ENCODE results near the gene CCDC82.

Gene CCDC82

DNA sequence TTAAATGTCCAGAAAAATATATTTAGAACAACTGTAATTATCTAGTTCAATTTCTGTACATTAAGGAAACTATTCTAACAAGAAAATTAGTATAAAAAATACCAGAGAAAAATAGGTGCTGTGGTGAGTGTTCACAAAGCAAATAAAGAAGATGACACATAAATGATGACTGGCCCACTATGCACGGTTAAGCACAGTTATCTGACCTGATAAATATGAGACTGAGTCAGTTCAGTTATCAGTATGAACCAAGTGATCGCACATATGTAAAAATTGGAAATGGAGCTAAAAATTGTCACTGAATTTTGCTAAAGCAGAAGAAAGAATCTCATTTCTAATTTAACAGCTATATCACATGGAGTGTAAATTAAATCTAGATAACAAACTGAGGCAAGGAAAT lies 27.9 kb downstream of the CCDC82 start:
- DNase-seq (ENCODE audit: low spot score), result no peak

DNA sequence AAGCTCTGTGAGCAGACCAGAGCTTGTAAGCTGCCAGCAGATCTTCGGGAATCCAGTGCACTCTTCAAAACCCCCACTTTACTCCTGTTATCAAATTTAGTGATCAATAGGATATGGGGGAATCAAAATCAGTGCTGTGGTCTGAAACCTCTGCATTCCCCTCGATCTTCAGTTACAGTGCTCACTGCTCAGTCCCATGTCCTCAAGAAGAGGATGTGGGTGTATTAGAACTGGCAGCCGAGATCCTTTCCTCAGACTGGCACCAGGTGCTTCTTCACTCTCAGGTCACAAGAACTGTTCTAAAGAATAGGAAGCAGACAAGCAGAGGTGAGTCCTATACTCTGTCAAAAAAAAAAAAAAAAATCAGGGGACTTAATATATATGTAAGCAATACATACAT lies 31.4 kb downstream of the CCDC82 start:
- no peak for DNase-seq (ENCODE audit: low spot score)

DNA sequence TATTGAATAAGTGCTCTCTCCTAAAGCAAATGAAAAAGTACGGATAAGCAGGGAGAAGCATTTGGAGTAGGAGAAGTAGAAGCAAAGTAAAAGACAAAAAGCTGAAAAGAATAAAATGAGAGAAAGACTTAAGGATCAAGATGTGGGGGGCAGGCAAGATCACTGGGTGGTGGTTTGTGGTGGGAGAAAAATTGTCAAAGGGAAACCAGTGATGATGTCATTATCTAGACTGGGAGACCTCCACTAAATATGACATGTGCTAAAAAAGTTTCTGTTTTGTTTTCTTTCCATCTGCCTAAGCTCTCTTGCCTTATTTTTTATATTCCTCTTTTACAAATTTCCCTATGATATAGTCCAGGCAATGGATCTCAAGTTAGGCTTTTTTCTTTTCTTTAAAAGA lies 31.9 kb downstream of the CCDC82 start:
- DNase-seq (ENCODE audit: low spot score), result no peak

DNA sequence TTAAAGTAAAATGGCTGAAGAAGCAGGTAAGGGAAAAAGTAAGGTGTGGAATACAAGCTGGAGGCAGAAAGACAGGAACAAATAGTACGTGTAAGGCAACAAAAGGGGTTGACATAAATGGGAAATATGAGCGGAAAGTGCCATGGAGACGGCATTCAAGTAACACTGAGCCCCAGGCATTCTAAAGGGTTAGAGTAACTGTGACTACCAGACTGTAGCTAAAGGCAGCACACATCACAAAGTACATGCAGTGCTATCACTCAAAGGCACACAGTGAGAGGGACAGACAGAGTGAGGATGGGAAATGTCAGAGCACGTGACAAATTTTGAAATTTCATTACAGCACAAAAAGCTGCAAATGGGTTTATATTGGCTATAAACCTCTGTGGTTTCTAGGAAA lies 32.9 kb downstream of the CCDC82 start:
- DNase-seq (ENCODE audit: low spot score), result no peak

DNA sequence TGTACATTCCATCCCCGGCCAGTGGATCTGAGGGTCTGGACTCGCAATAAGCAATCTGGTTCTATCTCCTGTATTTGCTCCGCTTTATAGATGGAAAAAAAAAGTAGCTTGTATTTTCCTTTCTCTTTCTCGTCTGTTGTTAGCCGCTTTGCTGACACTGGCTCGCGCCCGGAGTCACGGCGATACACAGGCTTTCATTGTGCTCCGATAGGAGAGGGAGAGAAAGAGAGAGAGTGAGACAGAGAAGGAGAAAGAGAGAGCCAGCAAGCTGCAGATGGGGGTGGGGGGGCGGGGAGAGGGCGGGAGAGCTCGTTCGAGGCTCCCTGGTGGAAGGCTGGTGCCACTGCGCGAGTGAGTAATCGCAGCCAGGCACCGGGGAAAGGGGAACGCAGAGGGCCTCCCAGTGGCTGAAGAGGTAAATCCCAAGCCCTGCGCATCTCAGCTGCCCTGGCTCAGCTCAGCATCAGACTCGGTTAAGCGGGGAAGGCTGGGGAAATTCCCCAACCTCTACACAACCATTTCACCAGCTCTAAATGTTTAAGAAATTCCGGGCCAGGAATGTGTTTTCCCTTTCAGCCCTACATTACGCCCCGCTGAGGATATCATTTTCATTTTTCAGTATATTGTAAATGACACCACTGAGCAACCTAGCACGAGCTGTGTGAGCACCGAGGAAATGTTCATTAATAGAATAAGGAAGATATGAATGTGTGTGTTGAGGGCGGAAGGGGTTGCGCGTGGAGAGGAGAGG lies 46.6 kb downstream of the CCDC82 start, which contains the start of gene MAML2:
Gene MAML2 (minus strand): TSS at position 235 of the 751 bp plus-strand sequence. CDS start 1,300 bp downstream, outside the sequence.
- peak; percentile 97 for DNase-seq (ENCODE audit: low spot score)

DNA sequence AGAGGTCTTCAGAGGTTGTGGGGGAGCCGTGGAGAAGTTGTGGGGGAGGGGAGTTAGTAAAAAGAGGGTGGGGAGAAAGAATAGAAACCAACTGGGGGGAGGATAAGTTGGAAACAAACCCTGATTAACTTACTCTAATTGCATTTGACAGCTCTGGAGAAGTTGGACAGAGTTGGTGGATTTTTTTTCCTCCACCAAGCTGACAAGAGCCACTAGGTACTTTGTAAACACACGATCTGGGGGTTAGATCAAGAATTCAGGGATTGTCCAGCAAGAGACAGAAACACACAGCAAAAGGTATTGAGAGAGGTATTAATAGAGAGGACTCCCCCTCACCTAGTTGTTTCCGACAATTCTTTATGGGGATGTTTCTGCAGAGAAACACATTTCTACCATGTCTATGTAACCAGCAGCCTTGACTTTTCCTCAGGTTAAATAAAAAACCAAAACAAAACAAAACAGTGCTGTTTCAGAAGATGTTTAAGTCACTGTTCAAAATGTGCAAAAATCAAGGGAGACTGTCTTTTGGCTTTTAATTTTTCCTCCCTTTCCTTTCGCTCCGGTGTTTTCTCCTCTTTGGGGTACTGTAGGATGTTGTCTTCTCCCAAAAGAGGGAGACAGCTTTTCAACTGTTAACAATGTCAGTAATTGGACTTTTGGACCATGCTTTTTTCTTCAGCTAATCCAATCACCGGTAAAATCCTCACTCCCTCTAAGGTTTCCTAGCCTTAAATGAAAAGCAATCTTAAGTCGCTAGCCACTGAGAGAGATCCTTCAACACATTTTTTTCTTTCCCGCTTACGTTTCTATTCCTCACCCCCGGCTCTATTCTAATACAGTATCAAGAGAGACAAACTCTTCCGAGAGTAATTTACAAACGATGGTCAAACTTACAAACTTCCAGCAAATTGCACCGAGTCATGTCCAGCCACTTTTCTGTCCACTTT lies 47.4 kb downstream of the CCDC82 start:
- DNase-seq (ENCODE audit: low spot score), result peak; percentile 14

DNA sequence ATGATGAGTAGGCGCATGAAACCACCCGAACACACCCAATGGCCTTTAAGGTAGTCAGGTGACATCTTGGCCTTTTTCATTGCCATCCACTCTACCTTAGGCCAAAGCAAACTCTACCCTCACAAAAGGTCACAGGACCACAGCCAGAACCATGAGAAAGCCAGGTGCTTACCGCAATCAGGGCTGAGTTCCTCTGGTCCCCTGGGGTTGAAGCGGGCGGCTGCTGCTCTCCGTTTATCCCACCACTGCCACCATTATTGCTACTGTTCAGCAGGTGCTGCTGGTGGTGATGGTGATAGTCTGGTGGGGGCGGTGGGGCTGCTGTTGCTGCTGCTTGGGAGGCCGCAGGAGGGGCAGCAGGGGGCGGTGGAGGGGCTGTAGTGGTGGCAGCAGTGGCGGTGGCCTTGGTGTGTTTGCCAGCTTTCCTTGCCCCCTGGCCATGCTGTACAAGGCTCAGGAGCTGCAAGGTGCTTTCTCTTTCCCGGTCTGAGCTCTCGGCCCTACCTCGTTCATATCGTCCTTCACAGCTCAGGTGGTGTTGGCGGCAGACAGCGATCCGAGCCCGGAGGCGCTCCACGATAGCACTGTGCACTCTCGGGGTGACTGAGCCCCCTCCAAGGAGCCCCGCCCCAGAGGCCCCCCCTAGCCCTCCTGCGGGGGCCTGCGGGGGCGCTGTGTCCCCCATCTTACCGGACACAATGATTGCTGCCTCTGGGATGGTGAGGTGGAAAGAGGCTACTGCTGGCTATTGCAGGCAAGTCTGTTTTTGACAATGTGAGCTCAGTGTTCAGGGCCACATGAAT lies 48.3 kb downstream of the CCDC82 start:
- peak; percentile 80 for DNase-seq (ENCODE audit: low spot score)

DNA sequence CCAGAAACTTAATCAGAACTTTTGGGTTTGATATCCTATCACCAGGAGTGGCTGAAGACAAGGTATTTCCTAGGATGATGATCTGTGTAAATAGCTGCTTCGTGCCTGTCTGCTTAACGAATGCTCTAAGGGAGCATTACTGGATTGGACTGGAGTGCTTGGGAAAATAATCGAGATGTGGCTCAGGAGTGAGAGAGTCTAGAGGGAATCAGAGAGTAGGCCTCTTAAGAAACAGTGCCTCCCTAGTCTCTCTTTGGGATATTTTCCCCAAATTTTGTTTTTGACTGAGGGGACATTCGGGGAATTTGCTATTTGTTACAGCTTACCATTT lies 49.2 kb downstream of the CCDC82 start:
- peak; percentile 22 for DNase-seq (ENCODE audit: low spot score)

DNA sequence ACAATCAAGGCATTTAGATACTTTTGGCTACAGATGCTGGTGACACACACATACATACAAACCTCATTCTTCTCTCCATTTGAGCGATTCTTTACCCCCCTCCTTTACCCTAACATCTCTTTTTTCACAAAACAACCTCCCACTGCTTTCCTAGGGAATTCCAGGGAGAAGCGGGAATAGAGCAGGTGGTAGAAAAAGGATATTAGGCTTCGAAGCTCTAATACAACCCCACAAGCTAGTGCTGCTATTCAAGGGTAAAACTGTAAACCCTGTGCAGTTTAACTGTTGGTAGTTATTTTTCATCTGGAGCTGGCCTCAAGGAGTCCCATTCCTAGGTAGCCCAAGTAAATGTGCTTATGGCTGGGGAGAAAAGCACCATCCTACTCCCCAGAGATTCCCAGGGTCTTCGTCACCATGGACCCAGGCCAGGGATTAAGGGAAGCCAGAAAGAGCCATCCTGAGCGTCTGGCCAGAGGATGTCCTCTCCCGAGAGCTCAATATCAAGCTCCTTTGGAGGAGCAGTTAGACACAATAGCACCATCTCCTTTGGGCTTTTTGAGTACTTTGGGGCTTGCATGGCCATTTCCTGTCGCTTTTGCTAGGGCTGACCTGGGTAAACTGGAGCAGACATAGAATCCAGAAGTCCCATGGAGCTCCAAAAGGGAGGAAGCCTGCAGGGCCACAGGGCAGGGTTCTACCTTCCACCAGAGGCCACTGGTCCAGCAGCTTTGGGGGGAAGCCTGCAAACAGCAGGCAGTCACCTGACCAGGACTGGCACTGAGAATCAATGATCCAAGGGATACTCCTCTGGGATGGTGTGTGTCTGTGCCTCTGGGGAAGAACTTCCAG lies 49.8 kb downstream of the CCDC82 start:
- DNase-seq (ENCODE audit: low spot score), result no peak

DNA sequence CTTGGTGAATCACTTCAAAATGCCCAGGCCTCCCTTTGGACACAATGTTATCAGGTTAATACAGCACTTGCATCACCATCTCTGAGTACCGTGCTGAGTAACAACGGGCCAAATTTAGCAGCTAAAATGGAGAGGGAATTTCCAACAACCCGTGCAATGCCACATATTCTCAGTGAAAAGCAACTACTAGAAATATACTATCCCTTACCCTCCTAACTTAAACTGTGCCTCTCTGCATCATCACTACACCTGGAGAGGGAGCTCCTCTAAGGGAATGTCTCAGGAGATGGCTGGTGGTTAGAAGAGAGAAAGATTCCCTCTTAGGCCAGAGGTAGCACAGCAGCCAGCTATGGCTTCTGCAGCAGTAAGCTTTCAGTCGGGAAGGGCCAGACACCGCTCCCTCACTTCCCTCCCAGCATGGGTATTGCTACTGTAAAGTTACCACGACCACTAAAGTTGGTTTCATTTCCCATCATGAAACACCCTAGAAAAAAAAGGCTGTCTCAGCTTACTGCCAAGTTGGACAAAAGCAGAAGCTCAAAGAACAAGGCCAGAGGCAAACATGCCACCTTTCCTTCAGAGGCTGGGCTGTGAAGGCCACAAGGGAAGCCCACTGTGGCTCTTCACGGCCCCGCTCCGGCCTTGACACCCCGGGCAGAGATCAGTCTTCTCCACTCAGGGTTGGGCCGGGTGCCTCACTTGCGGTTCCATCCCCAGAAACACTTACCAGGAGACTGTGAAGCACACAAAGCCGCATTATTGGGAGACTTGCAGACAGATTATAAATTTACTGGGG lies 50.6 kb downstream of the CCDC82 start:
- DNase-seq (ENCODE audit: low spot score), result peak; percentile 26

DNA sequence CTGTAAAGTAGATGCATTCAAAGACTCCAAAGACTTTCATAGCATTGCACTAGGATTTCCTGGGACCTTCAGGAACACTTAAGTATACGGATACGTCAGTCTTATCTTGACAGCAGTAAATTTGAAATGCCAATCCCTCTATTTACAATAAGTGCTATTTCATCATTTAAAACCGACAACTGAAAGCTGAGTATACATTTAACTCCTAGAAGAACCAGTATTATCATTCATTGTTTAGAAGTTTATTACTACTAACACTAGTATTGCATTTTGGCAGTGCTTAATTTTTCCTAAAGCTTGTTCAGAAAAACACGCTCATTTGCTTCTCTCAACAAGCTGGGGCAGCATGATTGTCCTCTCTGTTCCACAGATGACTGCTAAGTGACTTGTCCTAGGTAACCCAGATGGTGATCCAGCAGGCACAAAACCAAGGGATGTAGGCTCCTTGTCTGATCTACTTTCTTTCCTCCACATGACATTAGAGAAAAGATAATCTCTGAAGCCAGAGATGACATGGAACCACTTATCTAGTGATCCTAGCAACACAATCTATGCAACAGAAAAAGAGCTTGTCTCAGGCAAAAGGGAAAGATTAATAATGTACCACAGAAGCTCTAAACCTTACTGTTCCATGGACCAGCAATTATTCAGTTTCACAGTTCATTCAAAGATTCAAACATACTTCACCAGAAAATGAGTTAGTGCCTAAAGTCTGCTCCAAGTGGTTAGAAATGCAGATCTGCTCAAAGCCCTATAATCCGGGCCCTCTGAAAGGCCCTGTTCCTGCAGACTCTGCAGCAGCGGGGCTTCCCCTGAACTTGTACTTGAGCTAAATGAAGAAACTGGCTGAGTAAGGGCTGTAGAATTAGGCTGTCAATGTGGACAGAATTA lies 51.9 kb downstream of the CCDC82 start:
- DNase-seq (ENCODE audit: low spot score), result peak; percentile 30

DNA sequence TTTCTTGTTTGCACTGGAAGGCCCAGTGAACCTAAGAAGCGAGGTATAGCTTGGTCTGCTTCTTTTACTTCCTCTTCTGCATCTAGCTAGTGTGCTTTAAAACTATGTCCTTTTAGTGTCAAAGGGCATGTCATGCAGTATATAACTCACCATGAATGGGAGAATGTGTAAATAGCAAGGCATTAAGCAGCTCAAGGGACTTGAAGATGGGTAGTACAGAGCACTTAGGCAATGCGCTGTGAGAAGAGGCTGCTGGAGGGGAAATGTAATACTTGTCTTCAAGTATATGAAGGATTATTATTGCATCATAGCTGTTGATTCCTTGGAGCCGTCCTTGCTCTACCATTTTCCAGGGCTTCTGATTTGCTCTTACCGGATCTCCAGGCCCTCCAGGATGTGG lies 54.3 kb downstream of the CCDC82 start:
- DNase-seq (ENCODE audit: low spot score), result no peak

DNA sequence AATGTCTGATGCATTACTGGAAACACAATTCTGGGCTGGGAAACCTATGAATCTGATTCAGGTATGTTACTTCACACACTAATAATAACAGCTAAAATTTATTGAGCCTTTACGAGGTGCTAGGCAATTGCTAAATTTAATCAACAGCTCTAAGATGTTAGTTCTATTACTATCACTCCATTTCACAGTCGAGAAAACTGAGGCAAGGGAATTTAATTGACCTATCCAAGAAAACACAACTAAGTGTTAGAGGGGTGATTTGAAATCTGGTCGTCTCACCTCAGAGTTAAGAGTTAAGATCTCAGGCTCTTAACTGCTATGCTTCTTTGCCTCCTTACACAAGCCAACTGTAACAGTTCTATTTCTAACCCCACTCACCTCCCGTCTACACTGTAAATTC lies 55.5 kb downstream of the CCDC82 start:
- no peak for DNase-seq (ENCODE audit: low spot score)

DNA sequence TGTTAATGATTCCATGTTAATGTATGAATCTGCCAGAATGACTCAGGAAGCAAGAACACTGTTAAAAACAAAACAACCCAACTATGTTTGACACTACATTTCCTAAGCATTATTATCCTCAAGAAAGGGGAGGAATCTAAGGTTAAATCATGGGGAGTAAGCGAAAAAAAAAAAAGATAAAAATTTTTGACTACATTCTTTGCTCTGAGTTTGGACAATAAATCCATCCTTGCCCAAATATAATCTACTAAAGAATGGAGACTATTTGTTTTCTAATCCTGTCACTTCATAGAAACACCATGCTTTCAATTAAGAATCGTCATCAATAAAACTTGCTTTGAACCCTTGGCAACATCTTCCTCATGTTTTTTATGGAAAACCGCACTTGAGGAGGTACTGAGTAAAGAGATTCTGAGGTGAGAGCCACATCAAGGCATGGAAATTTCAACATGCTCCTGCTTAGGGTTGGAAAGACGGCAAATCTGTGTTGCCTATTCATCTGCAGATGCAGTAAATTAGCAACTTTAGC lies 56.5 kb downstream of the CCDC82 start:
- DNase-seq (ENCODE audit: low spot score), result peak; percentile 40

DNA sequence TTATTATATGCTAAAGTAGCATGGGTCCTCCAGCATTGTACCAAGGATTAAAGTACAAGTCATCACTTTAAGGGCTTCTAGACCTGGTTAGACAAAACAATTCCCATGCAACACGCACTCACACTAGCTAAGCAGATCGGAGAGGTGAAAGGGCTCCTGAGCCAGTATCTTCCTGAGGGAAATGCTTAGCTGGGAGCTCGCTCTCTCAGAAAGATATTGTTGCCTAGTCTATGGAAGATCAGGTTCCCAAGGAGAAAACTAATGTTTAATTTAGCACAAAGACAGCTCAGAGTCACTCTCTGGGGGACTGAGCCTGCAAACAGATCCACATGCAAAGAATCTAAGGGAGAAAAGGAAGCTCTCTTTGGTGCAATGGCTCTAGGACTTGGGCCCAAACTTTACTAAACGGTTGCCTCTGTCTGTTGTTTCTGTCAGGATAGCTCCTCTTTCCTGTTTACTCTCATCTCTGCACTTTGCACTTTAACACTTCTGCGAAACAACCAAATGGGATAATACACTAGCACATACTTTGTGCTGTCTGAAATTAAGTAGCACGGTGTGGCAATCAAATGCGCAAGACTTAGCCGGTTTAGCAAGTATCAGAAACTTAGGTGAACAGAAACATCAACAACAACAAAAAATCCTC lies 57.5 kb downstream of the CCDC82 start:
- no peak for DNase-seq (ENCODE audit: low spot score)

DNA sequence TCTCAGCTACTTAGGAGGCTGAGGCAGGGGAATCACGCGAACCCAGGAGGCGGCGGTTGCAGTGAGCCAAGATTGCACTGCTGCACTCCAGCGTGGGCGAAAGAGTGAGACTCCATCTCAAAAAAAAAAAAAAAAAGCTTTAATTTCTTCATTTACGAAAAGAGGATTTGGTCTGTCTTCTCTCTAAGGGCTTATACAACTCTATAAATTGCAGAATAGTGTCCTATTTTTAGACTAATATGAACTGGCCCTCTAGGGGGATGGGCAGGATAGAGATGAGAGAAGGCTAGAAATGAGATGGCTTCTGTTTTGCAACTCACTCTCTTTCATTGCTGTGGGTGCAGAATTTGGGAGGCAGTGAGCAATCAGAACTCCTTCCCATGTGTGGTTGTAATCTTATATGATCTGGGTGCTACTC lies 58.0 kb downstream of the CCDC82 start:
- no peak for DNase-seq (ENCODE audit: low spot score)

DNA sequence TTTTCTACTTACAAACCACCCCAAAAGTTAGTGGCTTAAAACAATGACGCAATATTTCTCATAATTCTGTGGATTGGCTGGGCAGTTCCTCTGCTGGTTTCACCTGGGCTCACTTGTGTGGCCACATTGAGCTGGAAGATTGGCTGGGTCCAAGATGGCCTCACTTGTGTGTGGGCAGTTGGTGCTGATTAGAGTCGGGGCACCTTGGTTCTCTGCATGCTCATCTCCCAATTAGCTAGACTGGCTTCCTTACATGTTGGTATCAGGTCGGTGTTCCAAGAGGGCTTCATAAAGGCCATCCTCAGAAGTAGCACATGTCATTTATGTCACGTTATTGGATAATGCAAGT lies 59.2 kb downstream of the CCDC82 start:
- no peak for DNase-seq (ENCODE audit: low spot score)

DNA sequence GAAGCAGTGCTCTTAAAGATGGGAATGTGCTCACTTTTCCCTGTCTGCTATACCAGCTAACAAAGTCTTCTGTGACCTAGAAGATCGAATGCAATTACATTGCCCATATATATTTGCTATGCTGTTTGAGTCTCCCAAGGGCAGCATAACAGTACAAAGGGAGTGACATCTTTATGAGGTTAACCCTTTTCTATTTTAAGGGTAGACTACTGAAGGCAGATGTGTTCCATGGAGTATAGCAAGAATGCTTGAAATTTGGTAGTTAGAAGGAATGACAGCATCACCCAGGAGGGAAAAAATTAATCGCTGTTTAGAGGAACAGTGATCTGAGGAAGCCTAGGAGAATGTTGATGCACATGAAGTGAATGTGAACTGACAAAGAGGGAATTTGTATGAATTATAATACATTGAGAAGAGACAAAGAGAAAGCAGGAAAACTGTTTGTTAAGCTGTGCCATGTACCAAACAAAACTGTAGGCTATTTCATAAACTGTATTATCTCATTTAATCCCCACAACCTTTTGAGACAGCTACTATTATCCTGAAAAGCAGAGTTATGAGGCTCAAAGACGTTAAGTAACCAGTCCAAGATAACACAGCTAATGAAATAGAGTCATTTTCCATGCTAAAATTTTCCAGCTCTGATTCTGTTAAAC lies 59.7 kb downstream of the CCDC82 start:
- DNase-seq (ENCODE audit: low spot score), result no peak
